ENCODE data around the gene ORAI2.
"Not testable (repeated sequence)": the region's sequence is repeated elsewhere in the genome, so short reads cannot be mapped to it uniquely, and the experiment has no call there.

GRCh38 chr7:102490529-102491075, 57.2 kb downstream of the ORAI2 start:
- TF ChIP-seq TAF1 (IDR thresholded peaks at IDR 0.05; ENCODE audit: borderline replicate concordance, low read depth, low read length); JUNB (IDR thresholded peaks at IDR 0.05); CTCF (IDR thresholded peaks at IDR 0.05 in 2 of 3, conservative IDR thresholded peaks at IDR 0.05 in 1 of 3; ENCODE audit: control insufficient read depth in 2 of 3, extremely low read depth in 1 of 3, insufficient read depth in 1 of 3, low read depth in 3 of 3, low read length in 3 of 3); RFX5 (IDR thresholded peaks at IDR 0.05; ENCODE audit: low read depth, low read length); EGR1 (IDR thresholded peaks at IDR 0.05; ENCODE audit: borderline replicate concordance in 1 of 2, low read depth in 2 of 2, low read length in 2 of 2); BRCA1 (IDR thresholded peaks at IDR 0.05; ENCODE audit: low read depth, low read length): not testable (repeated sequence)

Data from GM12878 (cell line).